Left lung (tissue), 10 donors: ENCODE data around the gene GTSE1. TPM values are rescaled to one million over a fixed set of nuclear protein-coding genes. Genes with fewer than 3 reads are reported as not detected.

Source experiments
- ATAC-seq: fragments of 200-7000 bp; cut with Tn5 transposase; one replicate; pipeline ENCODE4 v1.9.1; 2020; ENCODE audit warnings: moderate library complexity
- DNase-seq, 4 donors: peaks; one replicate each; pipeline ENCODE4 v3.0.0-alpha.2; 2013 to 2020
- H3K27ac ChIP-seq, 2 donors: fragments of 200-600 bp; sonication (generic) in 1 of 2; one replicate each; pipeline versions ENCODE4 v1.5.0 to v1.8.0; 2020 to 2021
- H3K27me3 ChIP-seq, 2 donors: fragments of 200-600 bp; sonication (generic) in 1 of 2; one replicate each; pipeline versions ENCODE4 v1.5.0 to v1.8.0; 2020 to 2021
- H3K36me3 ChIP-seq, 2 donors: fragments of 200-600 bp; sonication (generic) in 1 of 2; one replicate each; pipeline versions ENCODE4 v1.5.0 to v1.8.0; 2020 to 2021
- H3K4me1 ChIP-seq, 2 donors: fragments of 200-600 bp; one replicate each; pipeline ENCODE4 v1.8.0; 2021
- H3K4me3 ChIP-seq, 2 donors: fragments of 200-600 bp; sonication (generic) in 1 of 2; one replicate each; pipeline versions ENCODE4 v1.5.0 to v1.8.0; 2020 to 2021; ENCODE audit warnings: mild to moderate bottlenecking in 1 of 2
- H3K9me3 ChIP-seq, 2 donors: fragments of 200-600 bp; sonication (generic) in 1 of 2; one replicate each; pipeline versions ENCODE4 v1.5.0 to v1.8.0; 2020 to 2021
- intact Hi-C, 2 donors: fragments of 100-400 bp; cut with DNase I; formaldehyde crosslinking; loops; one replicate each; pipeline versions ENCODE4 v1.11.2 to v1.14.2; 2022
- polyA plus RNA-seq, 6 donors: library from polyadenylated mRNA; unstranded; fragments of 120-200 nt; gene quantifications; one replicate each; pipeline ENCODE4 v1.2.1, GENCODE V29; 2013; ENCODE audit not compliant: insufficient read length in 6 of 6
- total RNA-seq, 2 donors: library from RNA; stranded (reverse); fragmentation: NEBNext Ultra II Directional; extraction: Animal tissue kit (Norgen Biotek cat#: 25700); gene quantifications; one replicate each; pipeline ENCODE4 v1.2.1, GENCODE V29; 2021
- TF ChIP-seq, protein P1 (sequence below), 2 donors: fragments of 200-600 bp; sonication (generic) in 1 of 2; IDR thresholded peaks; one replicate each; pipeline versions ENCODE4 v1.5.0 to v1.8.0; 2021; ENCODE audit warnings: antibody characterized with exemption in 2 of 2
- donor health status: DM: no; HTN: yes; CAD: no.
- donor health status: DM: no; HTN: no; CAD: no.

Gene GTSE1
- total and polyA plus RNA-seq, 8 donors, result 1.5 to 30.6 (median 15.3) TPM

GRCh38 chr22:46317646-46318045 lies 21.0 kb downstream of the GTSE1 start:
- Histone ChIP-seq H3K9me3 (no peaks in the 10 kb centered on the region), H3K4me3 (no peak overlapping the region), H3K27me3 (no peaks in the 10 kb centered on the region), H3K36me3 (peaks cover 0 to 30% of the 10 kb centered on the region in 2 donors), H3K4me1 (no peaks in the 10 kb centered on the region), H3K27ac (no peak overlapping the region)
- intact Hi-C loops, result loop anchor here in 1 of 2 donors (5.0 to 10.0 kb wide), 2 partner anchors 195 to 323 kb away; no protein-coding TSS in a partner anchor
- DNase-seq (no peak), ATAC-seq (no peak)
- TF ChIP-seq, protein P1, sequence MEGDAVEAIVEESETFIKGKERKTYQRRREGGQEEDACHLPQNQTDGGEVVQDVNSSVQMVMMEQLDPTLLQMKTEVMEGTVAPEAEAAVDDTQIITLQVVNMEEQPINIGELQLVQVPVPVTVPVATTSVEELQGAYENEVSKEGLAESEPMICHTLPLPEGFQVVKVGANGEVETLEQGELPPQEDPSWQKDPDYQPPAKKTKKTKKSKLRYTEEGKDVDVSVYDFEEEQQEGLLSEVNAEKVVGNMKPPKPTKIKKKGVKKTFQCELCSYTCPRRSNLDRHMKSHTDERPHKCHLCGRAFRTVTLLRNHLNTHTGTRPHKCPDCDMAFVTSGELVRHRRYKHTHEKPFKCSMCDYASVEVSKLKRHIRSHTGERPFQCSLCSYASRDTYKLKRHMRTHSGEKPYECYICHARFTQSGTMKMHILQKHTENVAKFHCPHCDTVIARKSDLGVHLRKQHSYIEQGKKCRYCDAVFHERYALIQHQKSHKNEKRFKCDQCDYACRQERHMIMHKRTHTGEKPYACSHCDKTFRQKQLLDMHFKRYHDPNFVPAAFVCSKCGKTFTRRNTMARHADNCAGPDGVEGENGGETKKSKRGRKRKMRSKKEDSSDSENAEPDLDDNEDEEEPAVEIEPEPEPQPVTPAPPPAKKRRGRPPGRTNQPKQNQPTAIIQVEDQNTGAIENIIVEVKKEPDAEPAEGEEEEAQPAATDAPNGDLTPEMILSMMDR (IDR thresholded peaks at IDR 0.05), result no peak

GRCh38 chr22:46318576-46318975 lies 21.9 kb downstream of the GTSE1 start:
- TF ChIP-seq, protein P1 (IDR thresholded peaks at IDR 0.05), result no peak
- Histone ChIP-seq H3K36me3 (peaks cover 0 to 40% of the 10 kb centered on the region in 2 donors), H3K4me1 (no peaks in the 10 kb centered on the region), H3K4me3 (no peak overlapping the region), H3K27me3 (no peaks in the 10 kb centered on the region), H3K9me3 (no peaks in the 10 kb centered on the region), H3K27ac (no peak overlapping the region)
- DNase-seq (no peak), ATAC-seq (no peak)
- intact Hi-C loops, result loop anchor here in 1 of 2 donors (5.0 to 10.0 kb wide), 2 partner anchors 196 to 324 kb away; no protein-coding TSS in a partner anchor

- H3K4me3 ChIP-seq, result no peak overlapping the region
- no peaks in the 10 kb centered on the region for H3K4me1 ChIP-seq
- H3K27me3 ChIP-seq, result no peaks in the 10 kb centered on the region
- peaks cover 0 to 40% of the 10 kb centered on the region in 2 donors for H3K36me3 ChIP-seq
- H3K9me3 ChIP-seq, result no peaks in the 10 kb centered on the region
- DNase-seq (no peak), ATAC-seq (no peak)
- TF ChIP-seq, protein P1 (IDR thresholded peaks at IDR 0.05), result no peak
- intact Hi-C loops, result loop anchor here in 1 of 2 donors (5.0 to 10.0 kb wide), 2 partner anchors 197 to 325 kb away; no protein-coding TSS in a partner anchor
- H3K27ac ChIP-seq, result no peak overlapping the region
Observed at GRCh38 chr22:46319319-46319718, 22.6 kb downstream of the GTSE1 start.

DNA sequence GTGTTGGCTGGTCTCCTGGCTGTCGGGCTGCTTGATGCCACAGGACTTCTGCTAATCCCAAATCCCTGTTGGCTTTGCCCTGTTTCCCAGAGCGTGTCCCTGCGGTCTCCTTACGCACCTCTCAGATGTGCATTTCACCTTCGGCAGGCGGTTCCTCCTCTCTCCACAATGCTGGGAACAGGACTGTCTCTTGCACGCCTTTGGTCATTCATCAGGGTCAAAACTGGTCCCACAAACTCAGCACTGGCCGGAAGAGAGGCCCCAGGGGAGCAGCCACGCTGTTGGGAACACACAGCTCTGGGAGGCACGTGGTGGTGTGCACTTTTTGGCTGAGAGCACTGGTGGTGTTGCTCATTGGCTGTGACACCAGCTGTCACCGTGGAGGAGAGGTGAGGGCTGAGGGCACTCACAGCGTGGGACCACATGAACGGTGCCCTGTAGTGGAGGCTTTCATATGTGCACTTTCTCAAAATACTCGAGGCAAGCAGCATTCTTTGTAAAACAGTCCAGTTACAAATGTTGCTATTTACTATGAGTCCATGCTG lies 23.6 kb downstream of the GTSE1 start:
- intact Hi-C loops, result no loop called here

GRCh38 chr22:46320716-46321386 lies 24.2 kb downstream of the GTSE1 start:
- no peaks in the 10 kb centered on the region for H3K27me3 ChIP-seq
- TF ChIP-seq, protein P1 (IDR thresholded peaks at IDR 0.05), result no peak
- H3K27ac ChIP-seq, result no peak overlapping the region
- DNase-seq (no peak), ATAC-seq (no peak)
- H3K9me3 ChIP-seq, result no peaks in the 10 kb centered on the region
- intact Hi-C loops, result no loop called here
- no peaks in the 10 kb centered on the region for H3K4me1 ChIP-seq
- H3K36me3 ChIP-seq, result peaks cover 0 to 42% of the 10 kb centered on the region in 2 donors
- no peak overlapping the region for H3K4me3 ChIP-seq

More for the DNA sequence above, 23.6 kb downstream of the GTSE1 start:
- H3K27me3 ChIP-seq, result no peaks in the 10 kb centered on the region
- H3K27ac ChIP-seq, result no peak overlapping the region
- no peaks in the 10 kb centered on the region for H3K4me1 ChIP-seq
- peaks cover 0 to 42% of the 10 kb centered on the region in 2 donors for H3K36me3 ChIP-seq
- H3K9me3 ChIP-seq, result no peaks in the 10 kb centered on the region
- DNase-seq (peak in 1 of 4 donors; percentile 4), ATAC-seq (no peak)
- TF ChIP-seq, protein P1 (IDR thresholded peaks at IDR 0.05), result no peak
- no peak overlapping the region for H3K4me3 ChIP-seq
